RWPE2 (cell line): ENCODE data around the gene C2CD4B.

ENCODE experiments used
- ATAC-seq: fragments of 200-7000 bp; cut with Tn5 transposase; 3 replicates; pipeline ENCODE4 v1.9.1; 2021; ENCODE audit warnings: low read depth
- DNase-seq: peaks from one replicate; pipeline ENCODE4 v3.0.0-alpha.2; 2020; ENCODE audit warnings: low spot score
- H3K27ac ChIP-seq: fragments of 450-650 bp; 2 replicates; pipeline ENCODE4 v1.5.1; 2017; ENCODE audit warnings: mild to moderate bottlenecking; ENCODE audit not compliant: poor library complexity, severe bottlenecking
- H3K27me3 ChIP-seq: fragments of 250-450 bp; sonication (Bioruptor Pico); 2 replicates; pipeline ENCODE4 v1.5.1; 2021; ENCODE audit warnings: mild to moderate bottlenecking, moderate library complexity; ENCODE audit not compliant: insufficient read depth, poor library complexity, severe bottlenecking
- H3K36me3 ChIP-seq: fragments of 250-450 bp; sonication (Bioruptor Pico); 2 replicates; pipeline ENCODE4 v1.5.1; 2020; ENCODE audit warnings: low read depth, mild to moderate bottlenecking, moderate library complexity
- H3K4me1 ChIP-seq: fragments of 250-450 bp; sonication (Bioruptor Pico); 2 replicates; pipeline ENCODE4 v1.5.1; 2021; ENCODE audit warnings: mild to moderate bottlenecking, moderate library complexity; ENCODE audit not compliant: insufficient read depth, poor library complexity, severe bottlenecking
- H3K4me3 ChIP-seq: fragments of 250-450 bp; sonication (Bioruptor Pico); 2 replicates; pipeline ENCODE4 v1.5.1; 2021; ENCODE audit warnings: mild to moderate bottlenecking, moderate library complexity; ENCODE audit not compliant: severe bottlenecking
- H3K9me3 ChIP-seq: fragments of 250-450 bp; sonication (Bioruptor Pico); 2 replicates; pipeline ENCODE4 v1.5.1; 2021; ENCODE audit warnings: mild to moderate bottlenecking, moderate library complexity; ENCODE audit not compliant: severe bottlenecking
- TF ChIP-seq, protein P1 (sequence below): fragments of 450-650 bp; IDR thresholded peaks from one replicate; pipeline ENCODE4 v1.5.1; 2017; ENCODE audit warnings: mild to moderate bottlenecking, moderate library complexity; ENCODE audit not compliant: poor library complexity, severe bottlenecking

Gene C2CD4B

GRCh38 chr15:62165104-62165792 lies at the start of gene C2CD4B:
Gene C2CD4B (minus strand): TSS chr15:62165285. CDS start chr15:62164984, 301 bp downstream.
- TF ChIP-seq, protein P1, sequence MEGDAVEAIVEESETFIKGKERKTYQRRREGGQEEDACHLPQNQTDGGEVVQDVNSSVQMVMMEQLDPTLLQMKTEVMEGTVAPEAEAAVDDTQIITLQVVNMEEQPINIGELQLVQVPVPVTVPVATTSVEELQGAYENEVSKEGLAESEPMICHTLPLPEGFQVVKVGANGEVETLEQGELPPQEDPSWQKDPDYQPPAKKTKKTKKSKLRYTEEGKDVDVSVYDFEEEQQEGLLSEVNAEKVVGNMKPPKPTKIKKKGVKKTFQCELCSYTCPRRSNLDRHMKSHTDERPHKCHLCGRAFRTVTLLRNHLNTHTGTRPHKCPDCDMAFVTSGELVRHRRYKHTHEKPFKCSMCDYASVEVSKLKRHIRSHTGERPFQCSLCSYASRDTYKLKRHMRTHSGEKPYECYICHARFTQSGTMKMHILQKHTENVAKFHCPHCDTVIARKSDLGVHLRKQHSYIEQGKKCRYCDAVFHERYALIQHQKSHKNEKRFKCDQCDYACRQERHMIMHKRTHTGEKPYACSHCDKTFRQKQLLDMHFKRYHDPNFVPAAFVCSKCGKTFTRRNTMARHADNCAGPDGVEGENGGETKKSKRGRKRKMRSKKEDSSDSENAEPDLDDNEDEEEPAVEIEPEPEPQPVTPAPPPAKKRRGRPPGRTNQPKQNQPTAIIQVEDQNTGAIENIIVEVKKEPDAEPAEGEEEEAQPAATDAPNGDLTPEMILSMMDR: peak; percentile 15
- Histone ChIP-seq H3K36me3 (no peaks in the 10 kb centered on the region), H3K4me1 (no peaks in the 10 kb centered on the region), H3K27ac (no peak within 1 kb of the TSS), H3K4me3 (peak within 1 kb of the TSS; percentile 35), H3K27me3 (peaks cover 56% of the 10 kb centered on the region), H3K9me3 (no peaks in the 10 kb centered on the region)
- ATAC-seq (peak; percentile 58), DNase-seq (peak; percentile 78)

DNA sequence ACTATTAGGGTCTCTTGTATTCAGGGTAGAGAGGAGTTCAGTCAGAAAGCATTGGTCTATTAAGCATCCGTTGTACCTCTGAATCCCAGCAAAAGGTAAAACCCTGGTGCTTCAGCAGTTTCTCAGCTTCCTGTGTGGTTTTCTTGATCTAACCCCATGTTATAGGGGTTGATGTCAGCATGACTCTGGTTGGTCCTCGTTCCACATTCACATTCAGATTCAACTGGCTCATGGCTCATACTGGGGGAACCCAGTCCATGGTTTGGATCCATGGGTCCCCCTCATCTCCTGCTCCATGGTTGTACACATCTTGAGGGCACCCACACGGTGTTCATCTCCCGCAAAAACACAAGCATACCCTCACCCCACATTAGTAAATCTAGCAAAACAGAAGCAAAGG lies 47.7 kb upstream of the C2CD4B start:
- Histone ChIP-seq H3K36me3 (no peaks in the 10 kb centered on the region), H3K27me3 (no peaks in the 10 kb centered on the region), H3K4me1 (peaks cover 15% of the 10 kb centered on the region), H3K27ac (no peak overlapping the region), H3K9me3 (peaks cover 9% of the 10 kb centered on the region), H3K4me3 (no peak overlapping the region)
- TF ChIP-seq, protein P1: no peak
- ATAC-seq (no peak), DNase-seq (no peak)

DNA sequence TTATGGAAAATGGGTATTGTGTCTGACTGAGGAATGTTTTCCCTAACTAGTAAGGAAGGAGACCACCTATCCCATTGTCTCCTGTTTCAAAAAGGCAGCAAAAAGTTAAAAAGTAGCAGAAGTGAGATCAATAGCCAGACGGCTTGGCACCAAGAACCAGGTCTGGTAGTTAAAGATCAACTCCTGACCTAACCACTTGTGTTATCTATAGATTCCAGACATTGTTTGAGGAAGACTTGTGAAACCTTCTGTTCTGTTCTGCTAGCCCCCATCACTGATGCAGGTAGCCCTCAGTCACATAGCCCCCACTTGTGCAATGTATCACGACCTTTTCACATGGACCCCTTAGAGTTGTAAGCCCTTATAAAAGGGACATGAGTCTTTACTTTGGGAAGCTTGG lies 46.3 kb upstream of the C2CD4B start:
- H3K36me3 ChIP-seq: no peaks in the 10 kb centered on the region
- H3K4me3 ChIP-seq: no peak overlapping the region
- DNase-seq (no peak), ATAC-seq (no peak)
- no peaks in the 10 kb centered on the region for H3K27me3 ChIP-seq
- H3K27ac ChIP-seq: no peak overlapping the region
- H3K9me3 ChIP-seq: peaks cover 4% of the 10 kb centered on the region
- H3K4me1 ChIP-seq: peaks cover 12% of the 10 kb centered on the region
- TF ChIP-seq, protein P1: no peak

DNA sequence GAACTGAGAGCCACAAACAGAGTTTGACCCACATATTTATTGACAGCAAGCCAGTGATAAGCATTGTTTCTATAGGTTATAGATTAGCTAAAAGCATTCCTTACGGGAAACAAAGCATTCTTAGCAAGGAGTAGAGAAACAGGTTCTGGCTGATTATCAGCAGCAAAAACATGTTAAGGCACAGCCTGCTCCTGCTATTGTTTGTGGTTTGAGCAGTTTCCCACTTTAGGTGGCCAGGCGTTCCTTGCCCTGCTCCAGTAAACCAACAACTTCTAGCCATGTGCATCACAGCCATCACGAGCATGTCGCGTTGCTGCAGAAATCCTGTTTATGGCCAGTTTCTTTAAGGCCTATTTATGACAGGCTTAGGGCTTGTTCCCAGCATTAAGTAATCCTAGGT lies 44.7 kb upstream of the C2CD4B start:
- ATAC-seq (peak; percentile 74), DNase-seq (no peak)
- peaks cover 12% of the 10 kb centered on the region for H3K4me1 ChIP-seq
- H3K27ac ChIP-seq: no peak overlapping the region
- H3K36me3 ChIP-seq: no peaks in the 10 kb centered on the region
- no peak overlapping the region for H3K4me3 ChIP-seq
- H3K27me3 ChIP-seq: no peaks in the 10 kb centered on the region
- TF ChIP-seq, protein P1: no peak
- H3K9me3 ChIP-seq: no peaks in the 10 kb centered on the region

DNA sequence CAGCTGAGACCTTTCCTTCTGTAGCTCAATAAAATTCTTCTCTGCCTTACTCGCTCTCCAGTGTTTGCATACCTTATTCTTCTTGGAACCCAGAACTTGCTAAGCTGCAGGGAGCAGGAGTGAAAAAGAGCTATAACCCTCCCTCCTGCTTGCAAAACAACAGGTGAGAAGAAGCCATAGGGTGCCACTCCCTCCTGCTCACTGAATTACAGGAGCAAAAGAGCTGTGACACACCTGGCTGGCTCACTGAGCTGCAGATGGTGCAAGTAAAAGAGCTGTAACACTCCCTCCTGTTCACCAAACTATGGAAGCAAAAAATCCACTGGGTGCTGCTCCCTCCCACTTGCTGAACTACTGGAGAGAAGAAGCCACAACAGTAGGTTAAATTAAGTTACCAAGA lies 44.2 kb upstream of the C2CD4B start:
- H3K27me3 ChIP-seq: no peaks in the 10 kb centered on the region
- ATAC-seq (peak; percentile 52; the same call in 1 of the 3 replicates), DNase-seq (no peak)
- H3K27ac ChIP-seq: no peak overlapping the region
- no peaks in the 10 kb centered on the region for H3K9me3 ChIP-seq
- H3K4me1 ChIP-seq: peaks cover 12% of the 10 kb centered on the region
- TF ChIP-seq, protein P1: no peak
- H3K4me3 ChIP-seq: no peak overlapping the region
- no peaks in the 10 kb centered on the region for H3K36me3 ChIP-seq
